ENCODE measurements around the gene IFNA5. TPM values are rescaled to one million over a fixed set of nuclear protein-coding genes. Genes with fewer than 3 reads are reported as not detected.

IFNA5 gene
- total and polyA plus RNA-seq, 2 of the 13 experiments (the other 11 are each of a cell fraction or from before 2014, with no cell fraction given): not detected

GRCh38 chr9:21295992-21296391 is 9.1 kb downstream of the IFNA5 start (continued):
- no peak for TF ChIP-seq HNF4A (CRISPR knock-in tag; IDR thresholded peaks at IDR 0.05)
- TF ChIP-seq NFE2 (CRISPR knock-in tag; IDR thresholded peaks at IDR 0.05): no peak
- no peak for TF ChIP-seq ZNF318 (CRISPR knock-in tag; IDR thresholded peaks at IDR 0.05)

- Histone ChIP-seq H3K9ac (ENCODE audit: insufficient read depth, low read depth, low read length) (no peak overlapping the region), H3K27me3 (ENCODE audit: control insufficient read depth in 1 of 2, insufficient read depth in 2 of 2, low read length in 2 of 2) (no peaks in the 10 kb centered on the region), H3K36me3 (replicated peaks in 1 of 2; ENCODE audit: control insufficient read depth in 1 of 2, insufficient read depth in 2 of 2, low read length in 2 of 2) (no peaks in the 10 kb centered on the region), H3K27ac (ENCODE audit: extremely low read length, insufficient read depth, low read length) (no peak overlapping the region), H2AFZ (ENCODE audit: low read length) (no peak overlapping the region), H3K4me3 (replicated peaks in 1 of 3; ENCODE audit: insufficient read depth in 1 of 3, low read depth in 2 of 3, low read length in 3 of 3) (no peak overlapping the region), H3K4me2 (ENCODE audit: low read depth, low read length) (no peak overlapping the region), H3K79me2 (ENCODE audit: insufficient read depth, low read length) (no peaks in the 10 kb centered on the region), H4K20me1 (ENCODE audit: insufficient read depth, low read length) (no peaks in the 10 kb centered on the region), H3K9me3 (ENCODE audit: low read length) (no peaks in the 10 kb centered on the region), H3K4me1 (ENCODE audit: insufficient read depth, low read length) (no peaks in the 10 kb centered on the region)
- CTCF ChIA-PET (ENCODE audit: low intra/inter-chr PET ratio, low total read pairs): no interaction called here
- ATAC-seq: no peak
- in situ Hi-C loops (cut with HindIII; ENCODE audit: extremely low pct_ligation_motif_present, low pct_unique_long_range_greater_than_20kb): no loop called here
- FAIRE-seq: no peak
- POLR2A ChIA-PET: no interaction called here
- no peak for DNase-seq (ENCODE audit: low spot score)
- BruUV-seq (replicated peaks): no TSS peak
- intact Hi-C loops (cut with micrococcal nuclease; ENCODE audit: unreplicated experiment): no loop called here
- WGBS (ENCODE audit: low lambda C conversion rate): 22% methylated on average over 6 of the region's 6 CpGs
- no peak for TF ChIP-seq TAF15 (IDR thresholded peaks at IDR 0.05; ENCODE audit: low read depth, low read length, poor library complexity, severe bottlenecking)
- TF ChIP-seq ZNF629 (CRISPR knock-in tag; conservative IDR thresholded peaks at IDR 0.05): no peak
- TF ChIP-seq ZNF572 (CRISPR knock-in tag; IDR thresholded peaks at IDR 0.05): no peak
- no peak for TF ChIP-seq ZNF280B (CRISPR knock-in tag; IDR thresholded peaks at IDR 0.05; ENCODE audit: borderline replicate concordance)
Observed at GRCh38 chr9:21294904-21295538, 10.1 kb downstream of the IFNA5 start.

All from HepG2 (cell line).